GM12891 (cell line): ENCODE data around the gene NPC1L1.

Experiments
- PAX5 ChIP-seq: IDR thresholded peaks from 2 replicates; pipeline ENCODE4 v1.6.1; 2011; ENCODE audit warnings: low read length, moderate library complexity, mild to moderate bottlenecking; ENCODE audit not compliant: insufficient read depth, severe bottlenecking
- POLR2A ChIP-seq: IDR thresholded peaks from 2 replicates; pipeline ENCODE4 v1.6.1; 2011; ENCODE audit warnings: low read depth, low read length, control low read depth
- POLR2AphosphoS5 ChIP-seq: IDR thresholded peaks from 2 replicates; pipeline ENCODE4 v1.6.1; 2011; ENCODE audit warnings: low read depth, low read length, control low read depth
- POU2F2 ChIP-seq: IDR thresholded peaks from 2 replicates; pipeline ENCODE4 v1.6.1; 2011; ENCODE audit warnings: low read depth, mild to moderate bottlenecking, control low read depth, low read length, moderate library complexity
- SPI1 ChIP-seq: IDR thresholded peaks from 2 replicates; pipeline ENCODE4 v1.6.1; 2011; ENCODE audit warnings: low read depth, low read length, control low read depth
- TAF1 ChIP-seq: IDR thresholded peaks from 2 replicates; pipeline ENCODE4 v1.6.1; 2011; ENCODE audit warnings: low read depth, low read length, control low read depth

GRCh38 chr7:44580945-44581878 is 40.1 kb upstream of the NPC1L1 start:
- TF ChIP-seq TAF1 (no peak), POLR2A (no peak), POLR2AphosphoS5 (peak; percentile 2; the same call in 1 of the 2 replicates), SPI1 (no peak), POU2F2 (no peak), PAX5 (no peak)
